SK-N-SH (cell line): ENCODE data around the gene RAB7A. TPM values are rescaled to one million over a fixed set of nuclear protein-coding genes. Genes with fewer than 3 reads are reported as not detected.
A peak's percentile ranks its signal among the peaks of the same experiment; 100 is the strongest.

ENCODE experiments used
- CTCF ChIA-PET: fragments of 300-600, 350-600 bp; formaldehyde crosslinking; extraction: SDS; loops from one replicate; lab custom pipeline; 2021; lab: Yijun Ruan, JAX
- POLR2A ChIA-PET: fragments of 350-600 bp; sonication (Branson Sonifier 250); formaldehyde crosslinking; extraction: SDS; loops from one replicate; lab custom pipeline; 2020; ENCODE audit warnings: antibody characterized with exemption, inconsistent platforms; lab: Yijun Ruan, JAX
- DNase-seq: peaks from one replicate; pipeline ENCODE4 v3.0.0; 2012
- H2AFZ ChIP-seq: fragments of 200-600 bp; sonication (generic); 2 replicates; pipeline ENCODE4 v1.8.1; 2016; ENCODE audit warnings: antibody characterized with exemption, mild to moderate bottlenecking, low read depth
- H3F3A ChIP-seq: fragments of 200-600 bp; sonication (generic); replicated peaks from 2 replicates; pipeline ENCODE3; 2016; ENCODE audit warnings: antibody characterized with exemption, mild to moderate bottlenecking; ENCODE audit not compliant: insufficient read depth
- H3K27ac ChIP-seq, 2 experiments: fragments of 200-500 bp in 1 of 2; fragments of 200-600 bp in 1 of 2; sonication (Bioruptor generic) in 1 of 2; sonication (generic), shearing (Covaris generic) in 1 of 2; 2 replicates each; pipeline versions ENCODE4 v1.5.1 to v1.6.1; 2014 to 2016; ENCODE audit warnings: low read depth in 2 of 2, inconsistent platforms in 1 of 2, low read length in 1 of 2, mild to moderate bottlenecking in 1 of 2, mixed read lengths in 1 of 2
- H3K27me3 ChIP-seq: fragments of 200-600 bp; sonication (generic), shearing (Covaris generic); 2 replicates; pipeline ENCODE4 v1.6.1; 2016; ENCODE audit warnings: mixed run types; ENCODE audit not compliant: insufficient read depth
- H3K36me3 ChIP-seq, 2 experiments: fragments of 200-500 bp in 1 of 2; fragments of 200-600 bp in 1 of 2; sonication (Bioruptor generic) in 1 of 2; sonication (generic) in 1 of 2; replicated peaks in 1 of 2; 2 replicates each; pipeline versions ENCODE3 to v1.5.1; 2014 to 2016; ENCODE audit warnings: low read length in 1 of 2, mild to moderate bottlenecking in 1 of 2; ENCODE audit not compliant: insufficient read depth in 2 of 2, control insufficient read depth in 1 of 2
- H3K4me1 ChIP-seq, 2 experiments: fragments of 200-500 bp in 1 of 2; fragments of 200-600 bp in 1 of 2; sonication (Bioruptor generic) in 1 of 2; sonication (generic), shearing (Covaris generic) in 1 of 2; 2 replicates each; pipeline versions ENCODE4 v1.5.1 to v1.6.1; 2014 to 2016; ENCODE audit warnings: low read depth in 1 of 2, low read length in 1 of 2, mixed run types in 1 of 2; ENCODE audit not compliant: insufficient read depth in 2 of 2, control insufficient read depth in 1 of 2
- H3K4me2 ChIP-seq: fragments of 200-600 bp; sonication (generic), shearing (Covaris generic); 2 replicates; pipeline ENCODE4 v1.6.1; 2017; ENCODE audit warnings: mixed run types
- H3K4me3 ChIP-seq, 2 experiments: fragments of 200-500 bp in 1 of 2; fragments of 200-600 bp in 1 of 2; sonication (Bioruptor generic) in 1 of 2; sonication (generic), shearing (Covaris generic) in 1 of 2; 2 replicates each; pipeline versions ENCODE4 v1.5.1 to v1.8.1; 2014 to 2016; ENCODE audit warnings: low read depth in 2 of 2, inconsistent platforms in 1 of 2, low read length in 1 of 2, mild to moderate bottlenecking in 1 of 2, mixed read lengths in 1 of 2, moderate library complexity in 1 of 2
- H3K79me2 ChIP-seq: fragments of 200-600 bp; sonication (generic); 2 replicates; pipeline ENCODE4 v1.8.1; 2017; ENCODE audit warnings: mild to moderate bottlenecking; ENCODE audit not compliant: insufficient read depth
- H3K9ac ChIP-seq: fragments of 200-600 bp; sonication (generic); 2 replicates; pipeline ENCODE4 v1.6.1; 2017; ENCODE audit warnings: mixed run types
- H3K9me2 ChIP-seq: fragments of 200-600 bp; sonication (generic); 2 replicates; pipeline ENCODE4 v1.6.1; 2017; ENCODE audit warnings: mixed run types
- H3K9me3 ChIP-seq: fragments of 200-600 bp; sonication (generic); 2 replicates; pipeline ENCODE4 v1.6.1; 2017; ENCODE audit warnings: mixed run types, mild to moderate bottlenecking, moderate library complexity
- H4K20me1 ChIP-seq: fragments of 200-600 bp; sonication (generic); 2 replicates; pipeline ENCODE4 v1.6.1; 2017; ENCODE audit warnings: mild to moderate bottlenecking, mixed run types; ENCODE audit not compliant: insufficient read depth
- CHD2 ChIP-seq: fragments of 150-350 bp; IDR thresholded peaks from 2 replicates; pipeline ENCODE4 v1.6.1; 2018; ENCODE audit warnings: low read length; ENCODE audit not compliant: partially characterized antibody
- ELF1 ChIP-seq: IDR thresholded peaks from 2 replicates; pipeline ENCODE4 v1.4.0; 2012
- GABPA ChIP-seq: IDR thresholded peaks from 2 replicates; pipeline ENCODE4 v1.4.0; 2012; ENCODE audit warnings: low read depth, mild to moderate bottlenecking
- GATA2 ChIP-seq: sonication (generic); formaldehyde crosslinking; IDR thresholded peaks from 2 replicates; pipeline ENCODE4 v1.5.0; 2020; ENCODE audit warnings: mild to moderate bottlenecking, missing genetic modification reagents
- MAX ChIP-seq: IDR thresholded peaks from 2 replicates; pipeline ENCODE4 v1.4.0; 2012; ENCODE audit warnings: low read depth
- MXI1 ChIP-seq: IDR thresholded peaks from 2 replicates; pipeline ENCODE4 v1.6.1; 2012; ENCODE audit warnings: mild to moderate bottlenecking, low read depth, low read length, improper control_type of control experiment
- POLR2AphosphoS5 ChIP-seq: IDR thresholded peaks from 2 replicates; pipeline ENCODE4 v1.6.1; 2012; ENCODE audit warnings: low read depth, low read length
- RCOR1 ChIP-seq: fragments of 150-350 bp; IDR thresholded peaks from 2 replicates; pipeline ENCODE4 v1.6.1; 2017; ENCODE audit warnings: antibody characterized with exemption, low read length
- REST ChIP-seq: IDR thresholded peaks from 2 replicates; pipeline ENCODE4 v1.6.1; 2012; ENCODE audit warnings: mild to moderate bottlenecking, low read depth, low read length, moderate library complexity
- SIN3A ChIP-seq: IDR thresholded peaks from 2 replicates; pipeline ENCODE4 v1.6.1; 2012; ENCODE audit warnings: low read depth, mild to moderate bottlenecking, low read length, moderate library complexity, borderline replicate concordance
- TAF1 ChIP-seq: IDR thresholded peaks from 2 replicates; pipeline ENCODE4 v1.6.1; 2012; ENCODE audit warnings: low read depth, mild to moderate bottlenecking, low read length, moderate library complexity, borderline replicate concordance
- TEAD4 ChIP-seq: IDR thresholded peaks from 2 replicates; pipeline ENCODE4 v1.4.0; 2012; ENCODE audit warnings: mild to moderate bottlenecking, borderline replicate concordance; ENCODE audit not compliant: insufficient read depth
- USF1 ChIP-seq: IDR thresholded peaks from 2 replicates; pipeline ENCODE4 v1.4.0; 2012; ENCODE audit warnings: low read depth, borderline replicate concordance
- USF2 ChIP-seq: fragments of 150-350 bp; IDR thresholded peaks from 2 replicates; pipeline ENCODE4 v1.6.1; 2017; ENCODE audit warnings: antibody characterized with exemption, low read length, low read depth, borderline replicate concordance
- ZBTB33 ChIP-seq: IDR thresholded peaks from 2 replicates; pipeline ENCODE4 v1.4.0; 2012; ENCODE audit warnings: low read depth, borderline replicate concordance
- WGBS: methylation state at CpG from one replicate; pipeline ENCODE4 v1.1.6; 2017; ENCODE audit warnings: low lambda C conversion rate; 5-methylcytosine and 5-hydroxymethylcytosine counted together
- polyA plus RNA-seq, 3 experiments: library from polyadenylated mRNA; depleted of rRNA; stranded (reverse); fragments of >200 nt; gene quantifications; 2 replicates each; pipeline ENCODE4 v1.2.3, GENCODE V29; 2012

RAB7A gene
- 271 and 329 TPM in 2 replicates for polyA plus RNA-seq (2012; rRNA removed)
- 329 and 346 TPM in 2 replicates for polyA plus RNA-seq (2012; cell fraction: cytosol; rRNA removed)
- polyA plus RNA-seq (2012; cell fraction: nucleus; rRNA removed): 86.6 and 91.2 TPM in 2 replicates

GRCh38 chr3:128726023-128727016 lies at the start of gene RAB7A:
Gene RAB7A, plus strand, starts transcription at chr3:128726183. Its CDS starts 69,185 bp downstream, at chr3:128795368.
- H3F3A ChIP-seq: peaks cover 8% of the 10 kb centered on the region
- no peaks in the 10 kb centered on the region for H3K27me3 ChIP-seq
- ChIA-PET POLR2A (interaction anchor here (1.3 to 1.7 kb wide), 2 partner anchors 46 to 76 kb away, joined by 4 to 11 read pairs; partner anchors contain the start of gene RPN1), CTCF (interaction anchor here (0.6 to 4.1 kb wide), 6 partner anchors 12 to 244 kb away, joined by 3 to 32 read pairs (median 4); no protein-coding TSS in a partner anchor)
- H2AFZ ChIP-seq: peak within 1 kb of the TSS; percentile 95
- no peaks in the 10 kb centered on the region for H3K36me3 ChIP-seq
- peak within 1 kb of the TSS; percentile 90 for H3K4me2 ChIP-seq
- no peaks in the 10 kb centered on the region for H3K9me3 ChIP-seq
- TF ChIP-seq MAX: peak; percentile 79
- TF ChIP-seq RCOR1: no peak
- TF ChIP-seq USF2: peak; percentile 70; the same call in 1 of the 2 replicates
- peak; percentile 87 for TF ChIP-seq MXI1
- peak; percentile 76; the same call in 1 of the 2 replicates for TF ChIP-seq TAF1
- peak; percentile 93 for TF ChIP-seq POLR2AphosphoS5
- TF ChIP-seq USF1: peak; percentile 95
- peak; percentile 94 for TF ChIP-seq CHD2
- no peak for TF ChIP-seq TEAD4
- TF ChIP-seq REST: 0 out of 2 replicates have a peak, but pooled peaks have one; percentile 15
- TF ChIP-seq GABPA: peak; percentile 93
- peak; percentile 76; the same call in 1 of the 2 replicates for TF ChIP-seq SIN3A
- TF ChIP-seq ZBTB33: peak; percentile 84
- TF ChIP-seq GATA2 (CRISPR knock-in tag): no peak
- TF ChIP-seq ELF1: peak; percentile 90
- TF ChIP-seq, all 33 proteins: peak for 12
- DNase-seq: peak; percentile 98
- Histone ChIP-seq H3K9ac (peak within 1 kb of the TSS; percentile 92), H3K4me3 (peak within 1 kb of the TSS; percentile 95 to 97), H3K4me1 (peaks cover 5 to 9% of the 10 kb centered on the region in 2 experiments), H3K79me2 (peaks cover 62% of the 10 kb centered on the region), H3K9me2 (no peaks in the 10 kb centered on the region), H3K27ac (peak within 1 kb of the TSS; percentile 82 to 90), H4K20me1 (peaks cover 51% of the 10 kb centered on the region)
- WGBS: 0% methylated on average over 13 of the region's 93 CpGs
